Measurements from ENCODE around the gene OSBPL1A. TPM values are rescaled to one million over a fixed set of nuclear protein-coding genes. Genes with fewer than 3 reads are reported as not detected.
A peak's percentile ranks its signal among the peaks of the same experiment; 100 is the strongest.

Gene OSBPL1A
- polyA plus RNA-seq, 2 of the 4 experiments (the other 2 are of a cell fraction): 10.5 to 22.1 TPM

DNA sequence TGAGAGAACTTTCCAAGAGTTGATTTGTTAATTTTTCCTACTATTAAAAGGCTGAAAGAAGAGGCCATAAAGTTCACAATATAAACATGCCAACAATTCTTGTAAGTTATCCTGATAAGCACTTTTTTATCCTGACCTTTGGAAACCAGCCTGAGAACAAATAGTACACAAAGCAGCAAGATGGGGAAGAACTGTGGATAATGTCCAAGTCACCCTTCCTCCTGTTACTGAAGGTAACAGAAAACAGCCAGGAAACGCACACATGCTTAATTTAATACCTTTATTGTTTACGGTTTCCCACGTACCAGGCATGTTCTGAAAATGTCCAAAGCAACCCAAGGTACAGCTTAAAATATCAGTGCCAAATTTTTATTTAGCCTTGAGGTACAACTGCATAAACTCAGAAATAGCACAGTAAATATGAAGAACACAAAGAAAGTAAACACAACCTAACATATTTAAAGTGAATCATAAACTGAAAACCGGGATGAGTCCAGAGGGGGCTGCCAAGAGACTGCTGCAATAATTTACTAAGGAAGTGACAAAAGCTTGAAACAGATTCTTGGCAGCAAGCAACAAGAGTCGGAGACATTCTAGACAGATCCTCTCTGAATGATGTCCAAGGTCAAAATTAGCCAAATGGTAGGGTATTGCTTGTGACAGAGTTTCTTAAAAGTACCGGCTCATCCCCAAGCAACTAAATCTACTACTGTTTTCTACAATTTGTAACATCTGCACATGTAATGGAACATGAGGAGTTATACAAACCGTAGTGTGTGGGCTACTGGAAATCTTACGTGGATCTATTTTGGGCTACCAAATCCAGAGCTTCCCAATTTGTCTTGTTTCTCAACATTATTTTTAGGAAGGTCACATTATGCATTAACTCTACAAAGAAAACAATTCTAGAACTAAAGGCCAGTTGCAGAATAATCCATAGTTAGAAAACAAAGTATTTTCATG is 165.6 kb downstream of the OSBPL1A start:
- Histone ChIP-seq H3K4me1 (peaks cover 36% of the 10 kb centered on the region), H3K4me3 (no peak overlapping the region), H3K9me3 (no peaks in the 10 kb centered on the region), H3K27ac (peak overlapping the region; percentile 13 to 56; a peak in 1 of 6 replicates), H3K4me2 (peak overlapping the region; percentile 66)
- DNase-seq (ENCODE audit: low read depth in 1 of 2, low spot score in 1 of 2): peak in 1 of 2 experiments; percentile 35
- ATAC-seq: peak; percentile 43 to 72; a peak in 3 of 6 replicates
- 23% methylated on average over 8 of the region's 8 CpGs for WGBS (ENCODE audit: missing lambda C conversion rate)
- ChIA-PET CTCF (no interaction called here), POLR2A (no interaction called here)
- FAIRE-seq: no peak
- TF ChIP-seq EHF (CRISPR knock-in tag; IDR thresholded peaks at IDR 0.05) (no peak), CHD4 (IDR thresholded peaks at IDR 0.05; ENCODE audit: borderline replicate concordance) (no peak), JUN (IDR thresholded peaks at IDR 0.05) (0 out of 5 replicates have a peak, but pooled peaks of 1 of the 2 experiments have one; percentile 36), MYC (IDR thresholded peaks at IDR 0.05; ENCODE audit: borderline replicate concordance, low read length) (no peak), POLR2AphosphoS2 (conservative IDR thresholded peaks at IDR 0.05; ENCODE audit: low read length) (no peak), CBX8 (IDR thresholded peaks at IDR 0.05) (no peak), JUNB (IDR thresholded peaks at IDR 0.05) (0 out of 2 replicates have a peak, but pooled peaks have one; percentile 16), FOSL2 (IDR thresholded peaks at IDR 0.05) (no peak), FOSL2 (CRISPR knock-in tag; IDR thresholded peaks at IDR 0.05) (peak; percentile 50; the same call in 1 of the 2 replicates), CEBPB (IDR thresholded peaks at IDR 0.05) (0 out of 4 replicates have a peak, but pooled peaks of 1 of the 2 experiments have one; percentile 17)
- TF ChIP-seq, protein P1, sequence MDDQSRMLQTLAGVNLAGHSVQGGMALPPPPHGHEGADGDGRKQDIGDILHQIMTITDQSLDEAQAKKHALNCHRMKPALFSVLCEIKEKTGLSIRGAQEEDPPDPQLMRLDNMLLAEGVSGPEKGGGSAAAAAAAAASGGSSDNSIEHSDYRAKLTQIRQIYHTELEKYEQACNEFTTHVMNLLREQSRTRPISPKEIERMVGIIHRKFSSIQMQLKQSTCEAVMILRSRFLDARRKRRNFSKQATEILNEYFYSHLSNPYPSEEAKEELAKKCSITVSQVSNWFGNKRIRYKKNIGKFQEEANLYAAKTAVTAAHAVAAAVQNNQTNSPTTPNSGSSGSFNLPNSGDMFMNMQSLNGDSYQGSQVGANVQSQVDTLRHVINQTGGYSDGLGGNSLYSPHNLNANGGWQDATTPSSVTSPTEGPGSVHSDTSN (IDR thresholded peaks at IDR 0.05): no peak
- TF ChIP-seq, protein P2, sequence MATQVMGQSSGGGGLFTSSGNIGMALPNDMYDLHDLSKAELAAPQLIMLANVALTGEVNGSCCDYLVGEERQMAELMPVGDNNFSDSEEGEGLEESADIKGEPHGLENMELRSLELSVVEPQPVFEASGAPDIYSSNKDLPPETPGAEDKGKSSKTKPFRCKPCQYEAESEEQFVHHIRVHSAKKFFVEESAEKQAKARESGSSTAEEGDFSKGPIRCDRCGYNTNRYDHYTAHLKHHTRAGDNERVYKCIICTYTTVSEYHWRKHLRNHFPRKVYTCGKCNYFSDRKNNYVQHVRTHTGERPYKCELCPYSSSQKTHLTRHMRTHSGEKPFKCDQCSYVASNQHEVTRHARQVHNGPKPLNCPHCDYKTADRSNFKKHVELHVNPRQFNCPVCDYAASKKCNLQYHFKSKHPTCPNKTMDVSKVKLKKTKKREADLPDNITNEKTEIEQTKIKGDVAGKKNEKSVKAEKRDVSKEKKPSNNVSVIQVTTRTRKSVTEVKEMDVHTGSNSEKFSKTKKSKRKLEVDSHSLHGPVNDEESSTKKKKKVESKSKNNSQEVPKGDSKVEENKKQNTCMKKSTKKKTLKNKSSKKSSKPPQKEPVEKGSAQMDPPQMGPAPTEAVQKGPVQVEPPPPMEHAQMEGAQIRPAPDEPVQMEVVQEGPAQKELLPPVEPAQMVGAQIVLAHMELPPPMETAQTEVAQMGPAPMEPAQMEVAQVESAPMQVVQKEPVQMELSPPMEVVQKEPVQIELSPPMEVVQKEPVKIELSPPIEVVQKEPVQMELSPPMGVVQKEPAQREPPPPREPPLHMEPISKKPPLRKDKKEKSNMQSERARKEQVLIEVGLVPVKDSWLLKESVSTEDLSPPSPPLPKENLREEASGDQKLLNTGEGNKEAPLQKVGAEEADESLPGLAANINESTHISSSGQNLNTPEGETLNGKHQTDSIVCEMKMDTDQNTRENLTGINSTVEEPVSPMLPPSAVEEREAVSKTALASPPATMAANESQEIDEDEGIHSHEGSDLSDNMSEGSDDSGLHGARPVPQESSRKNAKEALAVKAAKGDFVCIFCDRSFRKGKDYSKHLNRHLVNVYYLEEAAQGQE (IDR thresholded peaks at IDR 0.05): no peak
- TF ChIP-seq, protein P3, sequence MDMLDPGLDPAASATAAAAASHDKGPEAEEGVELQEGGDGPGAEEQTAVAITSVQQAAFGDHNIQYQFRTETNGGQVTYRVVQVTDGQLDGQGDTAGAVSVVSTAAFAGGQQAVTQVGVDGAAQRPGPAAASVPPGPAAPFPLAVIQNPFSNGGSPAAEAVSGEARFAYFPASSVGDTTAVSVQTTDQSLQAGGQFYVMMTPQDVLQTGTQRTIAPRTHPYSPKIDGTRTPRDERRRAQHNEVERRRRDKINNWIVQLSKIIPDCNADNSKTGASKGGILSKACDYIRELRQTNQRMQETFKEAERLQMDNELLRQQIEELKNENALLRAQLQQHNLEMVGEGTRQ (IDR thresholded peaks at IDR 0.05): no peak

DNA sequence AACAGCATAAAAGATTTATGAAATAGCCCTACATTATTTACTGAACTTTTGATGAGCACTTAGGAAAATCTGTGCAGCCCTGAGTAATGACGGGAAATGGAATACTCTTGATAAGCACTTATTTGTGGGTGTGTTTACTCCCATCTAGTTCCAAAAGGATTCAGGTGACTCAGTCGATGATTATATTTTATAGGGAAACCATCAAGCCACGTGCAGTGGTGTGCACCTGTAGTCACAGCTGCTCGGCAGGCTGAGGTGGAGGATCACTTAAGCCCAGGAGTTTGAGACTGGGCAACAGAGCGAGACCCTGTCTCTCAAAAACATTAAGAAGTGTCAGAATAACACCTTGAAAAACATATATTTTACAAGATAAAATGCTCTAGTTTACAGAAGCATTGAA is 166.9 kb downstream of the OSBPL1A start:
- FAIRE-seq (no peak), DNase-seq (ENCODE audit: low read depth in 1 of 2, low spot score in 1 of 2) (no peak), ATAC-seq (no peak)
- POLR2A ChIA-PET: no interaction called here
- H3K4me1 ChIP-seq: peaks cover 36% of the 10 kb centered on the region
- no peak overlapping the region; a peak in 1 of 6 replicates for H3K27ac ChIP-seq
- H3K4me2 ChIP-seq: no peak overlapping the region
- CTCF ChIA-PET: no interaction called here
- TF ChIP-seq EP300 (IDR thresholded peaks at IDR 0.05) (no peak), ESRRA (IDR thresholded peaks at IDR 0.05; ENCODE audit: borderline replicate concordance, low read length) (no peak), MAFK (IDR thresholded peaks at IDR 0.05; ENCODE audit: partially characterized antibody) (no peak), CBX2 (IDR thresholded peaks at IDR 0.05; ENCODE audit: borderline replicate concordance, low read depth) (no peak)
- TF ChIP-seq, protein P4, sequence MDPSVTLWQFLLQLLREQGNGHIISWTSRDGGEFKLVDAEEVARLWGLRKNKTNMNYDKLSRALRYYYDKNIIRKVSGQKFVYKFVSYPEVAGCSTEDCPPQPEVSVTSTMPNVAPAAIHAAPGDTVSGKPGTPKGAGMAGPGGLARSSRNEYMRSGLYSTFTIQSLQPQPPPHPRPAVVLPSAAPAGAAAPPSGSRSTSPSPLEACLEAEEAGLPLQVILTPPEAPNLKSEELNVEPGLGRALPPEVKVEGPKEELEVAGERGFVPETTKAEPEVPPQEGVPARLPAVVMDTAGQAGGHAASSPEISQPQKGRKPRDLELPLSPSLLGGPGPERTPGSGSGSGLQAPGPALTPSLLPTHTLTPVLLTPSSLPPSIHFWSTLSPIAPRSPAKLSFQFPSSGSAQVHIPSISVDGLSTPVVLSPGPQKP (IDR thresholded peaks at IDR 0.05; ENCODE audit: low read depth, low read length): no peak
- TF ChIP-seq, protein P5, sequence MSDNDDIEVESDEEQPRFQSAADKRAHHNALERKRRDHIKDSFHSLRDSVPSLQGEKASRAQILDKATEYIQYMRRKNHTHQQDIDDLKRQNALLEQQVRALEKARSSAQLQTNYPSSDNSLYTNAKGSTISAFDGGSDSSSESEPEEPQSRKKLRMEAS (IDR thresholded peaks at IDR 0.05): no peak
- no peaks in the 10 kb centered on the region for H3K9me3 ChIP-seq
- 82% methylated on average over 5 of the region's 5 CpGs for WGBS (ENCODE audit: missing lambda C conversion rate)
- H3K4me3 ChIP-seq: no peak overlapping the region
